SK-N-SH treated with all-trans-retinoic acid at 6 μM for 48 hours (cell line): ENCODE measurements around the gene FLYWCH2.

ENCODE experiments used
- ARNTL ChIP-seq: fragments of 450-650 bp; formaldehyde crosslinking; IDR thresholded peaks from 2 replicates; pipeline ENCODE4 v1.5.0; 2020; ENCODE audit warnings: low read depth, mild to moderate bottlenecking, moderate library complexity, borderline replicate concordance
- PATZ1 ChIP-seq: fragments of 250-450 bp; sonication (Bioruptor Pico); IDR thresholded peaks from 2 replicates; pipeline ENCODE4 v1.8.0; 2020; ENCODE audit warnings: mild to moderate bottlenecking, moderate library complexity, borderline replicate concordance
- POU6F1 ChIP-seq: fragments of 250-450 bp; sonication (Bioruptor Pico); IDR thresholded peaks from 2 replicates; pipeline ENCODE4 v1.8.0; 2021; ENCODE audit warnings: low read depth, mild to moderate bottlenecking, moderate library complexity, borderline replicate concordance
- RARB ChIP-seq: fragments of 250-450 bp; sonication (Bioruptor Pico); IDR thresholded peaks from 2 replicates; pipeline ENCODE4 v1.8.0; 2021; ENCODE audit warnings: mild to moderate bottlenecking, moderate library complexity
- SNAI2 ChIP-seq: fragments of 250-450 bp; sonication (Bioruptor Pico); IDR thresholded peaks from 2 replicates; pipeline ENCODE4 v1.5.0; 2020; ENCODE audit warnings: mild to moderate bottlenecking, moderate library complexity
- ZFP30 ChIP-seq: fragments of 450-650 bp; formaldehyde crosslinking; IDR thresholded peaks from 2 replicates; pipeline ENCODE4 v1.5.0; 2022; ENCODE audit warnings: mild to moderate bottlenecking, moderate library complexity
- TF ChIP-seq, protein P1 (sequence below): fragments of 250-450 bp; sonication (Bioruptor Pico); IDR thresholded peaks from 2 replicates; pipeline ENCODE4 v1.5.1; 2020; ENCODE audit warnings: low read depth, mild to moderate bottlenecking, moderate library complexity

DNA sequence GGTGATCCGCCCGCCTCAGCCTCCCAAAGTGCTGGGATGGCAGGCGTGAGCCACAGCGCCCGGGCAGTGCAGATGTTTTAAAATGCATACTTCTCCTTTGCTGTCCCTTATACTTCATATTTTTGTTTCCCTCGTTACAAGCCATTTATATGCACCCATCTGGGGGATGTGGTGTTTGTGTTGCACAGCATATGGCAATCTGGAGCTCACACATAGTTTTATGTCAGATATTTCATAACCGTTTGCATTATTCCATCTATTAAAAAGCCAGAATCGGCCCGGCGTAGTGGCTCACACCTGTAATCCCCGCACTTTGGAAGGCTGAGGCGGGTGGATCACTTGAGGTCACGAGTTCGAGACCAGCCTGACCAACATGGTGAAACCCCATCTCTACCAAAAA, 40.5 kb downstream of the FLYWCH2 start:
- no peak for TF ChIP-seq SNAI2 (CRISPR knock-in tag)
- TF ChIP-seq POU6F1: no peak
- TF ChIP-seq, protein P1, sequence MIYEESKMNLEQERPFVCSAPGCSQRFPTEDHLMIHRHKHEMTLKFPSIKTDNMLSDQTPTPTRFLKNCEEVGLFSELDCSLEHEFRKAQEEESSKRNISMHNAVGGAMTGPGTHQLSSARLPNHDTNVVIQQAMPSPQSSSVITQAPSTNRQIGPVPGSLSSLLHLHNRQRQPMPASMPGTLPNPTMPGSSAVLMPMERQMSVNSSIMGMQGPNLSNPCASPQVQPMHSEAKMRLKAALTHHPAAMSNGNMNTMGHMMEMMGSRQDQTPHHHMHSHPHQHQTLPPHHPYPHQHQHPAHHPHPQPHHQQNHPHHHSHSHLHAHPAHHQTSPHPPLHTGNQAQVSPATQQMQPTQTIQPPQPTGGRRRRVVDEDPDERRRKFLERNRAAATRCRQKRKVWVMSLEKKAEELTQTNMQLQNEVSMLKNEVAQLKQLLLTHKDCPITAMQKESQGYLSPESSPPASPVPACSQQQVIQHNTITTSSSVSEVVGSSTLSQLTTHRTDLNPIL (CRISPR knock-in tag): no peak
- TF ChIP-seq ARNTL (CRISPR knock-in tag): no peak
- no peak for TF ChIP-seq PATZ1
- no peak for TF ChIP-seq ZFP30 (CRISPR knock-in tag)
- TF ChIP-seq RARB (CRISPR knock-in tag): no peak
